GM10248 (cell line): Measurements from ENCODE around the gene AIF1L.

Experiments used
- CTCF ChIA-PET: fragments of 300-600 bp; sonication (Branson Sonifier 250); formaldehyde crosslinking; extraction: SDS; loops from one replicate; lab custom pipeline; 2021; ENCODE audit warnings: antibody characterized with exemption; lab: Yijun Ruan, JAX
- POLR2A ChIA-PET: fragments of 350-650 bp; sonication (Branson Sonifier 250); formaldehyde crosslinking; extraction: SDS; loops from one replicate; lab custom pipeline; 2020; ENCODE audit warnings: antibody characterized with exemption; lab: Yijun Ruan, JAX
- DNase-seq: peaks from one replicate; pipeline ENCODE4 v3.0.0; 2012; ENCODE audit errors: extremely low spot score
- TF ChIP-seq, protein P1 (sequence below): IDR thresholded peaks from 2 replicates; pipeline ENCODE4 v1.5.1; 2012; ENCODE audit warnings: mild to moderate bottlenecking, low read depth; ENCODE audit errors: extremely low read depth, missing control alignments, control extremely low read depth

AIF1L gene

DNA sequence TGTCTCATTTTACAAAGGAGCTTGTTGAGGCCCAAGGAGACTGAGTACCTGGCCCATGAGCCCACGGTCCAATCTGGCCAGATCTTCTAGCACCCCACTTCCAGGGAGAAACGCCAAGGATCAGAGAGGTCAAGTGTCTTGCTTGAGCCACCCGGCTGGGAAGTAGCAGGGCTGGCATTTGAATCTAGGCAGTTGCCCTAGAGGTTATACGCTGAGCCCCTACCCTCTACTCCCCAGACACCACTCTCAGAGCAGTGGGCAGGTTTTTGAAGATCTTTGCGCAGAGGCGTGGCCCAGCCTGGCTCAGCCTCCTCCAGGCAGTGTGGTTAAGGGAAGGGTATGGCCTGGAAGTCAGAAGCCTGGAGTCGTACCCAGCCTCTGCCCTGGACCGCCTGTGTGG is 23.3 kb downstream of the AIF1L start:
- ChIA-PET CTCF (no interaction called here), POLR2A (no interaction called here)
- no peak for DNase-seq
- TF ChIP-seq, protein P1, sequence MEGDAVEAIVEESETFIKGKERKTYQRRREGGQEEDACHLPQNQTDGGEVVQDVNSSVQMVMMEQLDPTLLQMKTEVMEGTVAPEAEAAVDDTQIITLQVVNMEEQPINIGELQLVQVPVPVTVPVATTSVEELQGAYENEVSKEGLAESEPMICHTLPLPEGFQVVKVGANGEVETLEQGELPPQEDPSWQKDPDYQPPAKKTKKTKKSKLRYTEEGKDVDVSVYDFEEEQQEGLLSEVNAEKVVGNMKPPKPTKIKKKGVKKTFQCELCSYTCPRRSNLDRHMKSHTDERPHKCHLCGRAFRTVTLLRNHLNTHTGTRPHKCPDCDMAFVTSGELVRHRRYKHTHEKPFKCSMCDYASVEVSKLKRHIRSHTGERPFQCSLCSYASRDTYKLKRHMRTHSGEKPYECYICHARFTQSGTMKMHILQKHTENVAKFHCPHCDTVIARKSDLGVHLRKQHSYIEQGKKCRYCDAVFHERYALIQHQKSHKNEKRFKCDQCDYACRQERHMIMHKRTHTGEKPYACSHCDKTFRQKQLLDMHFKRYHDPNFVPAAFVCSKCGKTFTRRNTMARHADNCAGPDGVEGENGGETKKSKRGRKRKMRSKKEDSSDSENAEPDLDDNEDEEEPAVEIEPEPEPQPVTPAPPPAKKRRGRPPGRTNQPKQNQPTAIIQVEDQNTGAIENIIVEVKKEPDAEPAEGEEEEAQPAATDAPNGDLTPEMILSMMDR = no peak

GRCh38 chr9:131120620-131121228 is 24.4 kb downstream of the AIF1L start:
- ChIA-PET POLR2A (no interaction called here), CTCF (no interaction called here)
- TF ChIP-seq, protein P1 = no peak
- no peak for DNase-seq

GRCh38 chr9:131121346-131121745 is 25.0 kb downstream of the AIF1L start:
- TF ChIP-seq, protein P1 = no peak
- POLR2A ChIA-PET = no interaction called here

DNA sequence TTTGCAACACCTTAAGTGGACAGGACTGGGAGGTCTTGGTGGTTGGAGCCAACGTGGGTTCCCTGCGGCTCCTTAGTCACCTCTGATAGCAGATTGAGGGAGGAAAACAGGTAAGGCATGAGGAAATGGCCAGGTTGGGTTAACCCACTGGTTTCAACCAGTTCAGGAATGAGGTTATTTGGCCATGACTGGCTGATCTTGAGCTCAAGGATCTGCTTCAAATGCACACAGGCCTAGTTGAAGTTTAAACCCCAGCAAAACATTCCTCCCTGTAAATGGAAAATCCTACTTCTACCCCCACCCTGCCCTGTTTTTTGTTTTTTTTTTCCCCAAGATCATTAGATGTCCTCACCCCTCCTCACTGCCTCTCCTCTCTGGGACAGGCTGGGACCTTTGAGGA is 25.8 kb downstream of the AIF1L start:
- ChIA-PET CTCF (no interaction called here), POLR2A (no interaction called here)
- TF ChIP-seq, protein P1 = no peak
- no peak for DNase-seq

More at GRCh38 chr9:131121346-131121745, 25.0 kb downstream of the AIF1L start:
- CTCF ChIA-PET = no interaction called here
- no peak for DNase-seq

- TF ChIP-seq, protein P1 = no peak
- POLR2A ChIA-PET = interaction anchor here (1.2 kb wide), 1 partner anchor 248 kb away, joined by 3 read pairs; no protein-coding TSS in a partner anchor
- CTCF ChIA-PET = interaction anchor here (1.2 kb wide), 1 partner anchor 211 kb away, joined by 5 read pairs; no protein-coding TSS in a partner anchor
- no peak for DNase-seq
Measured at GRCh38 chr9:131125038-131125287, 28.6 kb downstream of the AIF1L start.

DNA sequence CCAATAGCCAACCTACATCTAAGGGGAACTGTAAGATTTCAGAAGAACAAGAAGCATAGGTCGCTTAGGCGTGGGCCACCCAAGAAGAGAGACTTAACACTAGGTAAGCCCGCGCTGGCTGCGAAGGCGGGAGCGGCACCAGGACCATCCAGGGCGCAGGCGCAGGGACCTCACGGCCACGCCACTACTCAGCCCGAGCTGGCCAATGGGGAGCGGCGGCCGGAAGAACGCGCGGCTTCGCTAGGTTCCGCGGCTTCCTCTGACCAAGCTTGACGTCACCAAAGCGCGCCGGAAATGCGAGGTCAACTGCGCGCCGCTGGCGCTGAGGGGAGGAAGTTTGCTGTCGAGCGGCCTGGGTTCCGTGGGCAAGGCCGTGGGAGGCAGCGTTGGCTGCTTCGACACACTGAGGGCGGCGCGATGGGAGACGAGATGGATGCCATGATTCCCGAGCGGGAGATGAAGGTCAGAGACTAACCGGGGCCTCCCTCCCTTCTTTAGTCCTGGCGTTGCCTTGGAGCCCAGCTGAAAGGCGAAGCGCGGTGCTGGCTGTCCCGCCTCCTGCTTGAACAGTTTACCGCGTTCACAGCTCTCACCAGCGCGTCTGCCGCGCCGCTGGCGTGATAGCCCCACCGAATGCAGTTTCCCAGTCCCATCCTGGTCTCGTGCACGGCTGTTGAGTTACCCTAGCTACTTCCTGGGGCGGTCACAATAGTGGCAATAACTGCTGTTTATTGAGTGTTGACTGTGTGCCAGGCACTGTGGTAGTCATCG is 29.1 kb downstream of the AIF1L start, which contains the start of gene NUP214:
NUP214 (plus strand) TSS at position 299 of the 771 bp plus-strand sequence; CDS start at position 418, 119 bp downstream.
- CTCF ChIA-PET = interaction anchor here (1.1 to 1.2 kb wide), 2 partner anchors 211 to 1111 kb away, joined by 3 to 5 read pairs; no protein-coding TSS in a partner anchor

More for the DNA sequence above, 29.1 kb downstream of the AIF1L start, which contains the start of gene NUP214:
- peak; percentile 100 for DNase-seq
- TF ChIP-seq, protein P1 = no peak
- POLR2A ChIA-PET = interaction anchor here (1.2 kb wide), 1 partner anchor 247 kb away, joined by 3 read pairs; no protein-coding TSS in a partner anchor
